ENCODE results near the gene ILDR1. TPM values are rescaled to one million over a fixed set of nuclear protein-coding genes. Genes with fewer than 3 reads are reported as not detected.

The ILDR1 gene
- total RNA-seq (1 to 10 TPM in 1 of 7 donors, under 1 TPM in 4, not detected in 2; 0.48 to 3.0 (median 0.71) TPM), polyA plus RNA-seq (1 to 10 TPM in 1 of 2 donors, not detected in 1; 1.9 TPM)
- long read RNA-seq, donor 1: 0 reads
- long read RNA-seq, donor 2: 0 reads
- long read RNA-seq, donor 3, partial matches to known transcripts: 1 of 5 reads
- long read RNA-seq, donor 3, other reads (novel, unspliced or antisense): 0 of 5 reads

DNA sequence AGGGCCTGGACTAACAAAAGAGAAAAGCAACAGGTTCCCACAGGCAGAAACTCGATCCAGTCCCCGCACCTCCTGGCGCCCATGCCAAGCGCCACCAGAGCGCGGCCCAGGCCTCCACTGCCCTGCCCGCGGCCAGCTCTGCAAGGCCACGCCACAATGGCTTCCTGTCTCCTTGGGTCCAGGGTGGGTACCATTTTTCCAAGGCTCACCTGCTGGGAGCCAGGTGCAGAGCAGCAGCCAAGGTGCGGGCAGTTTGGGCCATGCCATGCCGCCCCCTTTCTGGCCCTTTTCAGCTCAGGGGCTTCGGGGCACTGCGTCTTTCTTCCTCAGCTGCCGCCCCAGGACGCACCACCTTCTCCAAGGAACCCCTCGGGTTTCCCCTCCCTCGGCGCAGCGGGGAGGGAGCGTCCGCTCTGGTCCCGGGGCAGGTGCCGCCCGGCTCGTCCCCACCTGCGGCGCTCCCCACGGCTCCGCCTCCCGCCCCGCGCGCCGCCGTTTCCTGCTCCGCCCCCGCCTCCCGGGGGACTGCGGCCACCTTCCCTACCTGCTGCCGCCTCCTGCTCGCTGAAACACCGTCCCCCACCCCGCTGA lies at the start of gene ILDR1:
TSS of gene ILDR1 (minus strand) at position 437 of the 591 bp plus-strand sequence. CDS start at position 267, 170 bp downstream.
- Histone ChIP-seq H3K4me3 (peak within 1 kb of the TSS; percentile 17), H3K36me3 (no peaks in the 10 kb centered on the region), H3K27ac (no peak within 1 kb of the TSS), H3K9me3 (no peaks in the 10 kb centered on the region), H3K27me3 (no peaks in the 10 kb centered on the region), H3K4me1 (ENCODE audit: insufficient read depth) (no peaks in the 10 kb centered on the region)
- no peak for TF ChIP-seq EP300 (IDR thresholded peaks at IDR 0.05)
- intact Hi-C loops (cut with DNase I): no loop called here
- DNase-seq: no peak
- WGBS, 3 donors: 5 to 9% (median 5%) methylated on average over 33 to 43 of the region's 43 CpGs

- Histone ChIP-seq H3K36me3 (no peaks in the 10 kb centered on the region), H3K4me1 (ENCODE audit: insufficient read depth) (no peaks in the 10 kb centered on the region), H3K27me3 (no peaks in the 10 kb centered on the region), H3K27ac (no peak overlapping the region), H3K9me3 (no peaks in the 10 kb centered on the region), H3K4me3 (no peak overlapping the region)
- intact Hi-C loops (cut with DNase I): no loop called here
- WGBS, 3 donors: 72 to 86% (median 85%) methylated on average over 2 of the region's 2 CpGs
- TF ChIP-seq EP300 (IDR thresholded peaks at IDR 0.05) (no peak), POLR2A (IDR thresholded peaks at IDR 0.05) (no peak)
- TF ChIP-seq, protein P1, sequence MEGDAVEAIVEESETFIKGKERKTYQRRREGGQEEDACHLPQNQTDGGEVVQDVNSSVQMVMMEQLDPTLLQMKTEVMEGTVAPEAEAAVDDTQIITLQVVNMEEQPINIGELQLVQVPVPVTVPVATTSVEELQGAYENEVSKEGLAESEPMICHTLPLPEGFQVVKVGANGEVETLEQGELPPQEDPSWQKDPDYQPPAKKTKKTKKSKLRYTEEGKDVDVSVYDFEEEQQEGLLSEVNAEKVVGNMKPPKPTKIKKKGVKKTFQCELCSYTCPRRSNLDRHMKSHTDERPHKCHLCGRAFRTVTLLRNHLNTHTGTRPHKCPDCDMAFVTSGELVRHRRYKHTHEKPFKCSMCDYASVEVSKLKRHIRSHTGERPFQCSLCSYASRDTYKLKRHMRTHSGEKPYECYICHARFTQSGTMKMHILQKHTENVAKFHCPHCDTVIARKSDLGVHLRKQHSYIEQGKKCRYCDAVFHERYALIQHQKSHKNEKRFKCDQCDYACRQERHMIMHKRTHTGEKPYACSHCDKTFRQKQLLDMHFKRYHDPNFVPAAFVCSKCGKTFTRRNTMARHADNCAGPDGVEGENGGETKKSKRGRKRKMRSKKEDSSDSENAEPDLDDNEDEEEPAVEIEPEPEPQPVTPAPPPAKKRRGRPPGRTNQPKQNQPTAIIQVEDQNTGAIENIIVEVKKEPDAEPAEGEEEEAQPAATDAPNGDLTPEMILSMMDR (IDR thresholded peaks at IDR 0.05): no peak
- DNase-seq: no peak
These were observed 45.7 kb upstream of the ILDR1 start for GRCh38 chr3:122067588-122068240.

DNA sequence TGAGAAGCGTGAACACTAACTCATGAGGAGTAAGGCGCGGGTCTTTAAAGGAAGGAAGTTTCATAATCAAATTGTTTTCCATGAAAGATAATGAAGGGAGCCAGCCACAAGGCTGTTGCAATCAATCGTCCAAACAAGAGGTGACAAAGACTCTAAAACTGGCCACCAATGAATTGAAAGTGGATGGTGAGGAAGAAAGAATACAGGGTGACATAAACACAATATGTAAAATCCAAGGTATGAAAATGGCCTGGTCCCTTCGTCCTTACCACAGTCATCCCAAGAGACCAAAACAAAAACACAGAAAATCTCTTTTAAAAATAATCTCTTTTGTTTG lies 45.1 kb upstream of the ILDR1 start:
- TF ChIP-seq, protein P1 (IDR thresholded peaks at IDR 0.05): no peak
- TF ChIP-seq POLR2A (IDR thresholded peaks at IDR 0.05): no peak
- TF ChIP-seq EP300 (IDR thresholded peaks at IDR 0.05): no peak
- no peak for DNase-seq
- Histone ChIP-seq H3K9me3 (no peaks in the 10 kb centered on the region), H3K27me3 (no peaks in the 10 kb centered on the region), H3K27ac (no peak overlapping the region), H3K4me3 (no peak overlapping the region), H3K36me3 (no peaks in the 10 kb centered on the region), H3K4me1 (ENCODE audit: insufficient read depth) (no peaks in the 10 kb centered on the region)
- intact Hi-C loops (cut with DNase I): no loop called here
- WGBS, 3 donors: 75 to 84% (median 83%) methylated on average over 5 of the region's 5 CpGs

GRCh38 chr3:122066331-122067213 lies 44.5 kb upstream of the ILDR1 start:
- no peak overlapping the region for H3K4me3 ChIP-seq
- H3K36me3 ChIP-seq: no peaks in the 10 kb centered on the region
- no peak overlapping the region for H3K27ac ChIP-seq
- DNase-seq: no peak
- 58 to 65% (median 59%) methylated on average over 6 of the region's 6 CpGs for WGBS, 3 donors
- H3K27me3 ChIP-seq: no peaks in the 10 kb centered on the region
- H3K4me1 ChIP-seq (ENCODE audit: insufficient read depth): no peaks in the 10 kb centered on the region
- intact Hi-C loops (cut with DNase I): no loop called here
- H3K9me3 ChIP-seq: no peaks in the 10 kb centered on the region
- no peak for TF ChIP-seq POLR2A (IDR thresholded peaks at IDR 0.05)
- no peak for TF ChIP-seq EP300 (IDR thresholded peaks at IDR 0.05)
- TF ChIP-seq, protein P1 (IDR thresholded peaks at IDR 0.05): no peak
